BLaER1 treated with 17β-estradiol and CSF1 and Interleukin-3, amounts not matched to agents 10 nM and 100 nM (cell line): ENCODE results near the gene VRK3.
"Not testable (repeated sequence)": the region's sequence is repeated elsewhere in the genome, so short reads cannot be mapped to it uniquely, and the experiment has no call there.

Source experiments
- H3K27ac ChIP-seq, 11 experiments: shearing (Covaris generic); formaldehyde crosslinking; 2 replicates each; pipeline ENCODE4 v1.8.1; 2022
- H3K27me3 ChIP-seq, 11 experiments: shearing (Covaris generic); formaldehyde crosslinking; 2 replicates each; pipeline ENCODE4 v1.8.1; 2022
- H3K36me3 ChIP-seq, 11 experiments: shearing (Covaris generic); formaldehyde crosslinking; 2 replicates each; pipeline ENCODE4 v1.8.1; 2022
- H3K4me1 ChIP-seq, 10 experiments: shearing (Covaris generic); formaldehyde crosslinking; 2 replicates each; pipeline ENCODE4 v1.8.1; 2022
- H3K4me2 ChIP-seq, 11 experiments: shearing (Covaris generic); formaldehyde crosslinking; 2 replicates each; pipeline ENCODE4 v1.8.1; 2022
- H3K4me3 ChIP-seq, 10 experiments: shearing (Covaris generic); formaldehyde crosslinking; 2 replicates each; pipeline ENCODE4 v1.8.1; 2022
- H3K9ac ChIP-seq, 11 experiments: shearing (Covaris generic); formaldehyde crosslinking; 2 replicates each; pipeline ENCODE4 v1.8.1; 2022
- H3K9me3 ChIP-seq, 11 experiments: shearing (Covaris generic); formaldehyde crosslinking; replicated peaks in 1 of 11; 2 replicates each; pipeline ENCODE4 v1.8.1; 2022
- H4K20me1 ChIP-seq, 11 experiments: shearing (Covaris generic); formaldehyde crosslinking; 2 replicates each; pipeline ENCODE4 v1.8.1; 2022
- Cebpa-rat ChIP-seq, 11 experiments: shearing (Covaris generic); IDR thresholded peaks; 2 replicates each; pipeline ENCODE4 v1.8.1; 2022

Gene VRK3

DNA sequence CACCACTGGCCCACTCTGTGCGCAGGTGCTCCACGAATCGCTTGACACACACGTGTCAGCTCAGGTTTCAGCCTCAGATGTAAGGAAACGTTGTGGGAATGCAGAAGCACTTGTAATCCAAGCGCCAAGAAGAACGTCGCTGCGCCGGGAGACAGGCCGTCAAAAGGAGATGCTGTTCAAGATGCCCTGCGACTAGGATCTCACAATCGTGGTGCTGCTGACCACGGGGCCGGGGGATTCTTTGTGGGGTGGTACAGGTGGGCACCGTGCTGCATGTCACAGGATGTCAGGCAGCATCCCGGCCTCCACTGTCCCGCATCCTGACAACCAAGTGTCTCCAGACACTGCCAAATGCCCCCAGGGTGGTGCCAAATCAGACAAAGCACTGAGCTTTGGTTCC lies 47.3 kb downstream of the VRK3 start:
- Histone ChIP-seq H3K4me3 (no peak overlapping the region), H3K4me1 (peaks cover 0 to 15% (median 4%) of the 10 kb centered on the region in 10 experiments; a peak in 10 of 20 replicates), H4K20me1 (peaks cover 0 to 52% (median 8%) of the 10 kb centered on the region in 11 experiments; a peak in 9 of 22 replicates), H3K4me2 (no peak overlapping the region), H3K36me3 (peaks cover 42 to 80% (median 58%) of the 10 kb centered on the region in 11 experiments; a peak in 20 of 22 replicates), H3K9me3 (no peaks in the 10 kb centered on the region), H3K9ac (no peak overlapping the region), H3K27me3 (no peaks in the 10 kb centered on the region), H3K27ac (no peak overlapping the region)
- no peak for TF ChIP-seq Cebpa-rat (IDR thresholded peaks at IDR 0.05)

DNA sequence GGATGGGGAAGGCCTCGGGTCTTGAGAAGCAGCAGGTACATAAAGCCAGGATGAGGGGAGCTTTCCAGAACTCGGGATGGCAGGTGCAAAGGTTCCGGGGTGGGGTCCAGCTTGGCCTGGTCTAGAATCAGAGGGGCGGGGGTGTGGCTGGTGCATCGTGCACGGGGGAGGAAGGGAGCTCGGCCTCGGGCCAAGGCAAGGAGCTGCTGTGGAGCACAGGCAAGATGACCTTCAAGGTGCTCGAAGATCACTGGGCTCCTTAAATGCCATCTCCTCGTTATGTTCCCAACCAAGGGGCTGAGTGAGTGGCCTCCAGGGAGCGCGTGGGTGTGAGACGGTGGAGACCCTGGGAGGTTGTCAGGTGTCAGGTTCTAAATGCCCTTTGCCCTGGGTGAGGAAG lies 48.1 kb downstream of the VRK3 start:
- Histone ChIP-seq H3K9ac (no peak overlapping the region), H3K4me1 (peaks cover 0 to 23% (median 4%) of the 10 kb centered on the region in 10 experiments; a peak in 10 of 20 replicates), H3K4me2 (no peak overlapping the region), H3K27ac (no peak overlapping the region), H3K9me3 (no peaks in the 10 kb centered on the region), H3K4me3 (no peak overlapping the region), H3K36me3 (peaks cover 40 to 75% (median 55%) of the 10 kb centered on the region in 11 experiments; a peak in 20 of 22 replicates), H3K27me3 (no peaks in the 10 kb centered on the region), H4K20me1 (peaks cover 0 to 53% (median 5%) of the 10 kb centered on the region in 11 experiments; a peak in 7 of 22 replicates)
- no peak for TF ChIP-seq Cebpa-rat (IDR thresholded peaks at IDR 0.05)

- Histone ChIP-seq H3K9me3 (no peaks in the 10 kb centered on the region), H3K36me3 (peaks cover 34 to 69% (median 49%) of the 10 kb centered on the region in 11 experiments; a peak in 20 of 22 replicates), H4K20me1 (peaks cover 0 to 55% (median 4%) of the 10 kb centered on the region in 11 experiments; a peak in 6 of 22 replicates), H3K4me1 (peaks cover 0 to 29% (median 4%) of the 10 kb centered on the region in 10 experiments; a peak in 10 of 20 replicates), H3K27me3 (no peaks in the 10 kb centered on the region), H3K4me2 (no peak overlapping the region), H3K4me3 (no peak overlapping the region), H3K9ac (no peak overlapping the region), H3K27ac (no peak overlapping the region)
- TF ChIP-seq Cebpa-rat (IDR thresholded peaks at IDR 0.05) = no peak
Measured at GRCh38 chr19:49976496-49976895, 48.7 kb downstream of the VRK3 start.

DNA sequence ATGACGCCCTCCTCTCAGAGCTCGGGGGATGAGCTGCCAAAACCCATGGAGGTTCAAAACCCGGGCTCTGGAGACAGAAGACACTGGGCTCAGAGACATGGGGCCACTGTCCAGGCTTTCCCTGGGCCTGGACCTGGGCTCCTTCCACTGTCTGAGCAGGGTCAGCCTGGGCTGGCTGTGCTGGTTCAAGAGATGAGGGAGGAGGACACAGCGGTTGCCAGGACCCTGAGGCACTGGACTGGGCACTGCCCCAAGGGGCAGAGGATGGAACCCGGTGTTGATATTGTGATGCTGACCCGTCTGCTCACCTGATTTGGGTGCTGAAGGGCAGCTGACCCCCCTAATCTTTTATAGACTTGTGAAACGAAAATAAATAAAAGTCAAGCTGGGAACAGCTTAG lies 50.1 kb downstream of the VRK3 start:
- peaks cover 28 to 54% (median 37%) of the 10 kb centered on the region in 11 experiments; a peak in 20 of 22 replicates for H3K36me3 ChIP-seq
- H3K27me3 ChIP-seq = no peaks in the 10 kb centered on the region
- H3K4me2 ChIP-seq = no peak overlapping the region
- no peaks in the 10 kb centered on the region for H3K9me3 ChIP-seq
- H4K20me1 ChIP-seq = peaks cover 0 to 55% (median 4%) of the 10 kb centered on the region in 11 experiments; a peak in 6 of 22 replicates
- TF ChIP-seq Cebpa-rat (IDR thresholded peaks at IDR 0.05) = no peak
- no peak overlapping the region for H3K27ac ChIP-seq
- peaks cover 0 to 33% (median 4%) of the 10 kb centered on the region in 10 experiments; a peak in 10 of 20 replicates for H3K4me1 ChIP-seq
- H3K9ac ChIP-seq = no peak overlapping the region
- H3K4me3 ChIP-seq = no peak overlapping the region

GRCh38 chr19:49973987-49974386 lies 51.2 kb downstream of the VRK3 start:
- peaks cover 26 to 46% (median 34%) of the 10 kb centered on the region in 11 experiments; a peak in 20 of 22 replicates for H3K36me3 ChIP-seq
- H3K4me1 ChIP-seq = peaks cover 0 to 41% (median 8%) of the 10 kb centered on the region in 10 experiments; a peak in 13 of 20 replicates
- H3K4me2 ChIP-seq = peak overlapping the region in 5 of 11 experiments; percentile 15 to 60 (median 47); a peak in 7 of 22 replicates
- no peak overlapping the region for H3K9ac ChIP-seq
- H3K27me3 ChIP-seq = no peaks in the 10 kb centered on the region
- H3K9me3 ChIP-seq = no peaks in the 10 kb centered on the region
- no peak for TF ChIP-seq Cebpa-rat (IDR thresholded peaks at IDR 0.05)
- no peak overlapping the region for H3K27ac ChIP-seq
- peaks cover 0 to 52% (median 3%) of the 10 kb centered on the region in 11 experiments; a peak in 6 of 22 replicates for H4K20me1 ChIP-seq
- H3K4me3 ChIP-seq = no peak overlapping the region

DNA sequence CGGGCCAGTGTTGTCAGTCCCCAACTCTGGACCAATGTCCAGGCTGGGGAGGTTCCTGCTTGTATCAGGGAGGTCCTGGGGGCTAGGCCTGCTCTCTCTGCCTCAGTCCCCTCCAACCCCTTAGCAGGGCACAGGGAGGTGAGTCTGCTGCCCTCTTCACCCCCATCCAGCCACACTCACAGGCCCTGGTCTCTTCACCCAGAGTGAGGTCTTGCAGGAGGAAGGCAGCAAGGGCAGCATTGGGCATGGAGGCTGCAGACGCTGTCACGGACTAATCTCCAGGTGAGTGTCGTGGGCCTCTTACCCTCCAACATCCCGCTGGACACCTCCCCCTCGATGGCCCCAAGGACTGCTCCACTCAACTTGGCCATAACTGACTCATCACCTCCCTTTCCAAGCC lies 52.3 kb downstream of the VRK3 start:
- H3K27ac ChIP-seq = no peak overlapping the region
- TF ChIP-seq Cebpa-rat (IDR thresholded peaks at IDR 0.05) = no peak
- no peak overlapping the region for H3K4me3 ChIP-seq
- H3K4me1 ChIP-seq = peaks cover 0 to 52% (median 20%) of the 10 kb centered on the region in 10 experiments; a peak in 13 of 20 replicates
- H3K4me2 ChIP-seq = peak overlapping the region in 3 of 11 experiments; percentile 47 to 60 (median 52); a peak in 3 of 22 replicates
- H4K20me1 ChIP-seq = peaks cover 0 to 41% (median 0%) of the 10 kb centered on the region in 11 experiments; a peak in 5 of 22 replicates
- no peaks in the 10 kb centered on the region for H3K9me3 ChIP-seq
- H3K27me3 ChIP-seq = no peaks in the 10 kb centered on the region
- H3K36me3 ChIP-seq = peaks cover 15 to 35% (median 23%) of the 10 kb centered on the region in 11 experiments; a peak in 20 of 22 replicates
- no peak overlapping the region for H3K9ac ChIP-seq

- no peak overlapping the region for H3K4me3 ChIP-seq
- H3K27me3 ChIP-seq = no peaks in the 10 kb centered on the region
- TF ChIP-seq Cebpa-rat (IDR thresholded peaks at IDR 0.05) = no peak
- H4K20me1 ChIP-seq = peaks cover 0 to 38% (median 0%) of the 10 kb centered on the region in 11 experiments; a peak in 3 of 22 replicates
- H3K9ac ChIP-seq = no peak overlapping the region
- H3K9me3 ChIP-seq = no peaks in the 10 kb centered on the region
- H3K36me3 ChIP-seq = peaks cover 12 to 27% (median 15%) of the 10 kb centered on the region in 11 experiments; a peak in 19 of 22 replicates
- peak overlapping the region in 2 of 11 experiments; percentile 47 to 52; a peak in 2 of 22 replicates for H3K4me2 ChIP-seq
- no peak overlapping the region for H3K27ac ChIP-seq
- H3K4me1 ChIP-seq = peaks cover 4 to 60% (median 28%) of the 10 kb centered on the region in 10 experiments
Measured at GRCh38 chr19:49971991-49972411, 53.2 kb downstream of the VRK3 start.

DNA sequence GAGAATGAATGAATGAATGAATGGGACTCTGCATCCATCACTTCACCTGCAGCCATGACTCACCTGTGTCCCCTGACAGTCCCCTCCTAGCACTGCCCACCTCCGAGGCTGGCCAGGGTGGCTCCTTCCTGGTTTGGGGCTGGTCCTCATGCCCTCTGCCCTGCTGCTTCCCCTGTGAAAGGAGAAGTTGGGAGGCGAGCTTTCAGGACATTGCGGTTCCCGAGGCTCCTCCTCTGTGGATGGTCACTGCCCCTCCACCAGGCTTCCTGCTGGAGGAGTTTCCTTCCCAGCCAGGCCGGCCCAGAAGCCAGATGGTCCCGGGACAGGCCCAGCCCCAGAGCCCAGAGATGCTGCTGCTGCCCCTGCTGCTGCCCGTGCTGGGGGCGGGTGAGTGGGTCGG lies 55.8 kb downstream of the VRK3 start:
- Histone ChIP-seq H3K4me2 (peak overlapping the region in 6 of 11 experiments; percentile 5 to 92 (median 77); a peak in 11 of 22 replicates), H3K9me3 (peaks cover 12 to 19% (median 16%) of the 10 kb centered on the region in 11 experiments; a peak in 20 of 22 replicates), H4K20me1 (peaks cover 0 to 21% (median 0%) of the 10 kb centered on the region in 11 experiments; a peak in 2 of 22 replicates), H3K36me3 (peaks cover 0 to 10% (median 0%) of the 10 kb centered on the region in 11 experiments; a peak in 2 of 22 replicates), H3K4me1 (peaks cover 21 to 86% (median 46%) of the 10 kb centered on the region in 10 experiments), H3K27ac (peak overlapping the region in 3 of 11 experiments; percentile 33 to 48 (median 36); a peak in 3 of 22 replicates)
- H3K9ac ChIP-seq, H3K27me3 ChIP-seq, H3K4me3 ChIP-seq: not testable (repeated sequence)

DNA sequence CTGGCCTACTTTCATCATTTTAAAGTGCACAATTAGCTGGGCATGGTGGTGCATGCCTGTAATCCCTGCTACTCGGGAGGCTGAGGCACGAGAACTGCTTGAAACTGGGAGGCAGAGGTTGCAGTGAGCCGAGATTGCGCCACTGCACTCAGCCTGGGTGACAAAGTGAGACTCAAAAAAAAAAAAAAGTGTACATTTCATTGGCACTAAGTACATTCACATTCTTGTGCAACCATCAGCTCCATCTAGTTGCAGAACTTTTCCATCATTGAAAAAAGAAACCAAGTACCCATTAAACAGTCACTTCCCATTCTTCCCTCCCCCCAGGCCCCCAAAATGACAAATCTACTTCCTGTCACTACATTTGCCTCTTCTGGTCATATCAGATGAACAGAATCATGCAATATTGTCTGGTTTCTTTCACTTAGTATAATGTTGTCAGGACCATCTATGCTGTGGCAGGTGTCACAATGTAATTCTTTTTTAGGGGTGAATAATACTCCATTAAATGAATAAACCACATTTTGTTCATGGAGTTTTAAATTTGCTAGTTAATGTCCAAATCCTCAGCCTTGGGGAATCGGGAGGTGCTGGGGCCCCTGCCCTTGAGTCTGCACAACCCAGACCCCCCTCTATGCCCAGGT lies 56.8 kb downstream of the VRK3 start:
- Histone ChIP-seq H3K27ac (peak overlapping the region in 4 of 11 experiments; percentile 16 to 48 (median 34); a peak in 4 of 22 replicates), H3K27me3 (no peaks in the 10 kb centered on the region), H3K4me2 (peak overlapping the region in 6 of 11 experiments; percentile 5 to 92 (median 77); a peak in 11 of 22 replicates), H3K4me3 (no peak overlapping the region), H3K9ac (no peak overlapping the region), H4K20me1 (peaks cover 0 to 15% (median 0%) of the 10 kb centered on the region in 11 experiments; a peak in 1 of 22 replicates), H3K36me3 (peaks cover 0 to 6% (median 0%) of the 10 kb centered on the region in 11 experiments; a peak in 2 of 22 replicates), H3K4me1 (peaks cover 21 to 79% (median 42%) of the 10 kb centered on the region in 10 experiments), H3K9me3 (peaks cover 12 to 28% (median 26%) of the 10 kb centered on the region in 11 experiments; a peak in 20 of 22 replicates)
- TF ChIP-seq Cebpa-rat (IDR thresholded peaks at IDR 0.05) = peak in 3 of 11 experiments; percentile 13 to 52 (median 30); a peak in 2 of 22 replicates

DNA sequence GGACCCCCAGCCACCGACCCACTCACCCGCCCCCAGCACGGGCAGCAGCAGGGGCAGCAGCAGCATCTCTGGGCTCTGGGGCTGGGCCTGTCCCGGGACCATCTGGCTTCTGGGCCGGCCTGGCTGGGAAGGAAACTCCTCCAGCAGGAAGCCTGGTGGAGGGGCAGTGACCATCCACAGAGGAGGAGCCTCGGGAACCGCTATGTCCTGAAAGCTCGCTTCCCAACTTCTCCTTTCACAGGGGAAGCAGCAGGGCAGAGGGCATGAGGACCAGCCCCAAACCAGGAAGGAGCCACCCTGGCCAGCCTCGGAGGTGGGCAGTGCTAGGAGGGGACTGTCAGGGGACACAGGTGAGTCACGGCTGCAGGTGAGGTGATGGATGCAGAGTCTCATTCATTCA lies 64.2 kb downstream of the VRK3 start, which contains the start of gene SIGLEC11:
Gene SIGLEC11, minus strand, starts transcription at position 193 of the 400 bp plus-strand sequence. Its CDS starts 91 bp downstream, at position 102.
- H4K20me1 ChIP-seq = not testable (repeated sequence)
- Histone ChIP-seq H3K9me3 (peaks cover 12 to 45% (median 33%) of the 10 kb centered on the region in 11 experiments; a peak in 20 of 22 replicates), H3K4me2 (peak within 1 kb of the TSS in 5 of 11 experiments; percentile 11 to 72 (median 44); a peak in 7 of 22 replicates)

GRCh38 chr19:49959892-49960291 lies 65.3 kb downstream of the VRK3 start:
- not testable (repeated sequence) for H3K27ac ChIP-seq, H3K9ac ChIP-seq, H3K4me2 ChIP-seq, H3K27me3 ChIP-seq, H3K4me3 ChIP-seq, H4K20me1 ChIP-seq, H3K36me3 ChIP-seq
- H3K9me3 ChIP-seq = peaks cover 5 to 34% (median 23%) of the 10 kb centered on the region in 11 experiments; a peak in 20 of 22 replicates
- H3K4me1 ChIP-seq = peaks cover 4 to 41% (median 10%) of the 10 kb centered on the region in 10 experiments; a peak in 19 of 20 replicates

More for the DNA sequence above, 64.2 kb downstream of the VRK3 start, which contains the start of gene SIGLEC11:
- not testable (repeated sequence) for H3K4me3 ChIP-seq, H3K27me3 ChIP-seq, H3K9ac ChIP-seq, H3K36me3 ChIP-seq, H3K27ac ChIP-seq
- H3K4me1 ChIP-seq = peaks cover 6 to 41% (median 9%) of the 10 kb centered on the region in 10 experiments

DNA sequence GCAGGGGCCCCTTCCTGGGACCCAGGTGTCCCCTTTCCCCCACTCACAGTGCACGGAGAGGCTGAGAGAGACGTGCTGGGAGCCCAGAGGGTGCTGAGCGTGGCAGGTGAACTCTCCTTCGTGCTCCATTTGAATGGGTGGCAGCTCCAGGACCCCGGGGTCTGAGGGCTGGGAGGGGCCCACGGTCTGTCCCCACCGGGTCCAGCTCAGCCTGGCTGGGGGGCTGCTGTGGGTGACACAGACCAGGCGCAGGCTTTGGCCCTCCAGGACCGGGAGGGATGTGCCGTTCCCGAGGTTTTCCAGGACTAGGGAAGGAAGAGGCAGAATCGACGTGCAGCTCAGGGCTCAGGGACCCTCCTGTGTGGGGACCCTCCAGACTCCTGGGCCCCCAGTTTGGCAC lies 66.6 kb downstream of the VRK3 start:
- H3K27ac ChIP-seq, H3K27me3 ChIP-seq, H3K4me3 ChIP-seq, H3K9ac ChIP-seq, H3K36me3 ChIP-seq, H3K4me2 ChIP-seq, H4K20me1 ChIP-seq: not testable (repeated sequence)
- H3K4me1 ChIP-seq = peaks cover 17 to 48% (median 23%) of the 10 kb centered on the region in 10 experiments
- H3K9me3 ChIP-seq = peaks cover 0 to 21% (median 10%) of the 10 kb centered on the region in 11 experiments; a peak in 16 of 22 replicates
